ENCODE measurements around the gene TTC34. TPM values are rescaled to one million over a fixed set of nuclear protein-coding genes. Genes with fewer than 3 reads are reported as not detected.
"Not testable (repeated sequence)": the region's sequence is repeated elsewhere in the genome, so short reads cannot be mapped to it uniquely, and the experiment has no call there.

TTC34 gene
- total RNA-seq, 1 donor = 0.10 TPM

GRCh38 chr1:2798958-2799357 lies 2.5 kb downstream of the TTC34 start:
- not testable (repeated sequence) for H3K4me3 ChIP-seq (ENCODE audit: low read length); H3K4me1 ChIP-seq (ENCODE audit: insufficient read depth, low read length); H3K27me3 ChIP-seq (ENCODE audit: insufficient read depth, low read length); H3K9me3 ChIP-seq (ENCODE audit: low read depth, low read length)

GRCh38 chr1:2797741-2798016 lies 3.8 kb downstream of the TTC34 start:
- no peak overlapping the region for H3K4me3 ChIP-seq (ENCODE audit: low read length)

GRCh38 chr1:2796890-2797740 lies 4.4 kb downstream of the TTC34 start:
- Histone ChIP-seq H3K27me3 (ENCODE audit: insufficient read depth, low read length) (peaks cover 6% of the 10 kb centered on the region), H3K9me3 (ENCODE audit: low read depth, low read length) (peaks cover 9% of the 10 kb centered on the region), H3K4me1 (ENCODE audit: insufficient read depth, low read length) (no peaks in the 10 kb centered on the region), H3K4me3 (ENCODE audit: low read length) (no peak overlapping the region)

More at GRCh38 chr1:2797741-2798016, 3.8 kb downstream of the TTC34 start:
- Histone ChIP-seq H3K4me1 (ENCODE audit: insufficient read depth, low read length) (no peaks in the 10 kb centered on the region), H3K9me3 (ENCODE audit: low read depth, low read length) (peaks cover 9% of the 10 kb centered on the region), H3K27me3 (ENCODE audit: insufficient read depth, low read length) (peaks cover under 1% of the 10 kb centered on the region)

GRCh38 chr1:2795926-2796325 lies 5.6 kb downstream of the TTC34 start:
- peaks cover 7% of the 10 kb centered on the region for H3K27me3 ChIP-seq (ENCODE audit: insufficient read depth, low read length)
- H3K9me3 ChIP-seq (ENCODE audit: low read depth, low read length) = peaks cover 9% of the 10 kb centered on the region
- H3K4me3 ChIP-seq (ENCODE audit: low read length) = no peak overlapping the region
- H3K4me1 ChIP-seq (ENCODE audit: insufficient read depth, low read length) = no peaks in the 10 kb centered on the region

- Histone ChIP-seq H3K27me3 (ENCODE audit: insufficient read depth, low read length) (peaks cover 17% of the 10 kb centered on the region), H3K4me1 (ENCODE audit: insufficient read depth, low read length) (peaks cover 13% of the 10 kb centered on the region), H3K9me3 (ENCODE audit: low read depth, low read length) (peaks cover 9% of the 10 kb centered on the region), H3K4me3 (ENCODE audit: low read length) (no peak overlapping the region)
Measured at GRCh38 chr1:2791027-2791760, 10.3 kb downstream of the TTC34 start.

GRCh38 chr1:2789986-2790581 lies 11.4 kb downstream of the TTC34 start:
- H3K9me3 ChIP-seq (ENCODE audit: low read depth, low read length) = peaks cover 9% of the 10 kb centered on the region
- H3K4me1 ChIP-seq (ENCODE audit: insufficient read depth, low read length) = peaks cover 13% of the 10 kb centered on the region
- peaks cover 17% of the 10 kb centered on the region for H3K27me3 ChIP-seq (ENCODE audit: insufficient read depth, low read length)
- H3K4me3 ChIP-seq (ENCODE audit: low read length) = no peak overlapping the region

GRCh38 chr1:2789164-2789985 lies 12.1 kb downstream of the TTC34 start:
- H3K4me3 ChIP-seq (ENCODE audit: low read length) = no peak overlapping the region
- H3K4me1 ChIP-seq (ENCODE audit: insufficient read depth, low read length) = peaks cover 13% of the 10 kb centered on the region
- peaks cover 17% of the 10 kb centered on the region for H3K27me3 ChIP-seq (ENCODE audit: insufficient read depth, low read length)
- H3K9me3 ChIP-seq (ENCODE audit: low read depth, low read length) = peaks cover 5% of the 10 kb centered on the region

GRCh38 chr1:2788506-2789163 lies 12.9 kb downstream of the TTC34 start:
- Histone ChIP-seq H3K4me3 (ENCODE audit: low read length) (no peak overlapping the region), H3K4me1 (ENCODE audit: insufficient read depth, low read length) (peaks cover 13% of the 10 kb centered on the region)

GRCh38 chr1:2787163-2787911 lies 14.2 kb downstream of the TTC34 start:
- H3K4me1 ChIP-seq (ENCODE audit: insufficient read depth, low read length) = peaks cover 13% of the 10 kb centered on the region
- H3K27me3 ChIP-seq (ENCODE audit: insufficient read depth, low read length) = peaks cover 14% of the 10 kb centered on the region
- no peaks in the 10 kb centered on the region for H3K9me3 ChIP-seq (ENCODE audit: low read depth, low read length)
- no peak overlapping the region for H3K4me3 ChIP-seq (ENCODE audit: low read length)

More at GRCh38 chr1:2788506-2789163, 12.9 kb downstream of the TTC34 start:
- peaks cover 17% of the 10 kb centered on the region for H3K27me3 ChIP-seq (ENCODE audit: insufficient read depth, low read length)
- H3K9me3 ChIP-seq (ENCODE audit: low read depth, low read length) = no peaks in the 10 kb centered on the region

- Histone ChIP-seq H3K4me1 (ENCODE audit: insufficient read depth, low read length) (peaks cover 13% of the 10 kb centered on the region), H3K9me3 (ENCODE audit: low read depth, low read length) (peaks cover 6% of the 10 kb centered on the region), H3K4me3 (ENCODE audit: low read length) (no peak overlapping the region), H3K27me3 (ENCODE audit: insufficient read depth, low read length) (peaks cover 10% of the 10 kb centered on the region)
Measured at GRCh38 chr1:2786329-2787162, 14.9 kb downstream of the TTC34 start.

GRCh38 chr1:2785631-2786328 lies 15.7 kb downstream of the TTC34 start:
- Histone ChIP-seq H3K4me3 (ENCODE audit: low read length) (no peak overlapping the region), H3K9me3 (ENCODE audit: low read depth, low read length) (peaks cover 10% of the 10 kb centered on the region), H3K4me1 (ENCODE audit: insufficient read depth, low read length) (peaks cover 13% of the 10 kb centered on the region), H3K27me3 (ENCODE audit: insufficient read depth, low read length) (peaks cover 10% of the 10 kb centered on the region)

GRCh38 chr1:2784854-2785630 lies 16.5 kb downstream of the TTC34 start:
- Histone ChIP-seq H3K27me3 (ENCODE audit: insufficient read depth, low read length) (peaks cover 6% of the 10 kb centered on the region), H3K4me1 (ENCODE audit: insufficient read depth, low read length) (peaks cover 13% of the 10 kb centered on the region), H3K4me3 (ENCODE audit: low read length) (no peak overlapping the region), H3K9me3 (ENCODE audit: low read depth, low read length) (peaks cover 10% of the 10 kb centered on the region)

Data from mononuclear cell (primary cell).